ENCODE data around the gene KANK2. TPM values are rescaled to one million over a fixed set of nuclear protein-coding genes. Genes with fewer than 3 reads are reported as not detected.
A peak's percentile ranks its signal among the peaks of the same experiment; 100 is the strongest.
"Not testable (repeated sequence)": the region's sequence is repeated elsewhere in the genome, so short reads cannot be mapped to it uniquely, and the experiment has no call there.

Gene KANK2
- total and polyA plus RNA-seq, 5 experiments from 2014 or later, result 0.23 to 0.36 TPM; not detected in 3

DNA sequence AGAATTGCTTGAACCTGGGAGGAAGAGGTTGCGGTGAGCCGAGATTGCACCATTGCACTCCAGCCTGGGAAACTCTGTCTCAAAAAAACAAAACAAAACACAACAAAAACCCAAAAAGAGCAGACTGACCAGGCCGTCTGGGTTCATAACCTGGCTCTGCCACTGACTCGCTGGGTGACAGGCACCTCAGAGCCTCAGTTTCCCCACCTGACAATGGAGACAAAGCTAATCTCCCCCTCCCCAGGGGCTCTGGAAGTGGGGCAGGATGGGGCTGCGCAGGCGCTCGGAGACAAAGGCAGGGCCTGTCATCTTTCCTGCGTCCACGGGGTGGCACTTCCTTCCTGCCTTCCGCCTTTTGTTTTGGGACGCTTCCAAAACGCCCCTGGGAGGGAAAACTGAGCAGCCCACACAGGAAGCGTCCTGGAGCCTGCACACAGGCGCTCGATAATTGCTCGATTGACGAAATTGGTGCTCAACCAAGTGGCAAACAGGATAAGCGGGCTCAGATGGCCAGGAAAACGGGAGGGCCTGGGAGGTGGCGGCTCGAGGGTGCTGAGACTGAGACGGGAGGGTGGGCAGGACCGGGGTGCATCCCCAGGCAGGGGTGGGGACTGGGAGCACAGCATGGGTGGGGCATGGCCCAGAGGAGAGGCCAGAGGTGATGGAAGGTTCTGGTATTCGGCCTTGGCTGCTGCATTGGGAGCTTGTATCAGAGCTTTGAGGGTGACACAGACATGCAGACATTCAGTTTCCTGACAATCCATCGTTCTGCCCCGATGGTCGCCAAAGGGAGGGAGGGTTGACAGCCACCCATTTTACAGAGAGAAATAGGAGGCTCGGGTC lies 59.6 kb downstream of the KANK2 start:
- peak; percentile 35 to 79 (median 48) for DNase-seq
- peak; percentile 77 to 84 for ATAC-seq
- H3K27ac Mint-ChIP-seq, result peak overlapping the region in 8 of 10 donors; percentile 28 to 86 (median 66)
- peaks cover 2 to 11% (median 10%) of the 10 kb centered on the region in 4 donors for H3K4me1 Mint-ChIP-seq
- H3K9me3 Mint-ChIP-seq, result peaks cover 0 to 1% (median 0%) of the 10 kb centered on the region in 9 donors
- peak overlapping the region; percentile 79 to 90 (median 85) for H3K4me3 Mint-ChIP-seq
- H3K27me3 Mint-ChIP-seq, result peaks cover 0 to 4% (median 0%) of the 10 kb centered on the region in 5 donors
- H3K36me3 Mint-ChIP-seq, result peaks cover 0 to under 1% (median 0%) of the 10 kb centered on the region in 3 donors
- POLR2A ChIA-PET, result interaction anchor here (0.6 to 0.7 kb wide), 3 partner anchors 9 to 16 kb away, joined by 3 to 5 read pairs (median 4); no protein-coding TSS in a partner anchor

GRCh38 chr19:11136400-11137101 lies 60.8 kb downstream of the KANK2 start:
- peak overlapping the region in 3 of 10 donors; percentile 4 to 60 (median 51) for H3K27ac Mint-ChIP-seq
- POLR2A ChIA-PET, result interaction anchor here (0.6 kb wide), 1 partner anchor 7 kb away, joined by 4 read pairs; no protein-coding TSS in a partner anchor
- peaks cover 0 to 4% (median 0%) of the 10 kb centered on the region in 5 donors for H3K27me3 Mint-ChIP-seq
- peaks cover 0 to 10% (median 0%) of the 10 kb centered on the region in 3 donors for H3K36me3 Mint-ChIP-seq
- no peak for DNase-seq
- peak overlapping the region in 4 of 10 donors; percentile 15 to 83 (median 20) for H3K4me3 Mint-ChIP-seq
- H3K9me3 Mint-ChIP-seq, result peaks cover 0 to 1% (median 0%) of the 10 kb centered on the region in 9 donors
- ATAC-seq, result no peak
- H3K4me1 Mint-ChIP-seq, result peaks cover 2 to 11% (median 9%) of the 10 kb centered on the region in 4 donors

- POLR2A ChIA-PET, result interaction anchor here (0.6 kb wide), 1 partner anchor 96 kb away, joined by 3 read pairs; no protein-coding TSS in a partner anchor
- H3K27ac Mint-ChIP-seq, result peak overlapping the region in 2 of 10 donors; percentile 20 to 48
- peaks cover 0 to 6% (median 0%) of the 10 kb centered on the region in 4 donors for H3K4me1 Mint-ChIP-seq
- DNase-seq (no peak), ATAC-seq (no peak)
- peaks cover 0 to 41% (median 2%) of the 10 kb centered on the region in 3 donors for H3K36me3 Mint-ChIP-seq
- H3K9me3 Mint-ChIP-seq, result no peaks in the 10 kb centered on the region
- H3K27me3 Mint-ChIP-seq, result no peaks in the 10 kb centered on the region
- H3K4me3 Mint-ChIP-seq, result no peak overlapping the region
Measured at GRCh38 chr19:11131471-11131870, 65.9 kb downstream of the KANK2 start.

DNA sequence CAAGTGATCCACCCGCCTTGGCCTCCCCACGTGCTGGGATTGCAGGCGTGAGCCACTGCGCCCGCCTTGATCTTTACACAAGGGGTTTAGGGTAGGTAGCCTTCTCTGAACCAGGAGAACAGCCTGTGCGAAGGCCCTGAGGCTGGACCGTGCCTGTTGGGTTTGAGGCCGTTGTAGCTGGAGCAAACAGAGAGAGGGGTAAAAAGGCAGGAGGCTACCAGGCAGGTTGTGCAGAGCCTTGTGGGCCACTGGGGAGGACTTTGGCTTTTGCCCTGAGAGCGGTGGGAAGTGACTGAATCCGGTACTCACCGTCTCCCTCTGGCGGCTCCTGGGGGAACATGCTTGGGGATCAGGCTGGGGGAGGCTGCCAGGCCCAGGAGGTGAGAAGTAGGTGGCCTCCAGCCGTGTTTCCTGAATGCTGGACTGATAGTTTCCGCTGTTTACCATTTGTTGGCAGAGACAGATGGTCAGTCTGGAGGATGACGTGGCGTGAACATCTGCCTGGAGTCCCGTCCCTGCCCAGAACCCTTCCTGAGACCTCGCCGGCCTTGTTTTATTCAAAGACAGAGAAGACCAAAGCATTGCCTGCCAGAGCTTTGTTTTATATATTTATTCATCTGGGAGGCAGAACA lies 66.4 kb downstream of the KANK2 start:
- H3K4me3 Mint-ChIP-seq, result no peak overlapping the region
- peaks cover 0 to 44% (median 2%) of the 10 kb centered on the region in 3 donors for H3K36me3 Mint-ChIP-seq
- POLR2A ChIA-PET, result interaction anchor here (0.6 to 2.1 kb wide), 2 partner anchors 95 kb away, joined by 3 to 5 read pairs; no protein-coding TSS in a partner anchor
- DNase-seq (peak; percentile 44 to 83 (median 66)), ATAC-seq (peak; percentile 69 to 86)
- H3K27me3 Mint-ChIP-seq, result no peaks in the 10 kb centered on the region
- peaks cover 0 to 7% (median 2%) of the 10 kb centered on the region in 4 donors for H3K4me1 Mint-ChIP-seq
- H3K9me3 Mint-ChIP-seq, result no peaks in the 10 kb centered on the region
- H3K27ac Mint-ChIP-seq, result peak overlapping the region in 3 of 10 donors; percentile 27 to 48 (median 36)

- H3K36me3 Mint-ChIP-seq, result peaks cover 0 to 60% (median 4%) of the 10 kb centered on the region in 3 donors
- ATAC-seq (no peak), DNase-seq (no peak)
- peak overlapping the region in 1 of 10 donors; percentile 8 for H3K27ac Mint-ChIP-seq
- peaks cover 0 to 7% (median 2%) of the 10 kb centered on the region in 4 donors for H3K4me1 Mint-ChIP-seq
- H3K9me3 Mint-ChIP-seq, result no peaks in the 10 kb centered on the region
- no peaks in the 10 kb centered on the region for H3K27me3 Mint-ChIP-seq
- no peak overlapping the region for H3K4me3 Mint-ChIP-seq
- POLR2A ChIA-PET, result no interaction called here
Measured at GRCh38 chr19:11127905-11128304, 69.4 kb downstream of the KANK2 start.

GRCh38 chr19:11125994-11126685 lies 71.2 kb downstream of the KANK2 start:
- Mint-ChIP-seq H3K4me3 (no peak overlapping the region), H3K36me3 (peaks cover 0 to 54% (median 2%) of the 10 kb centered on the region in 3 donors), H3K27ac (peak overlapping the region in 3 of 10 donors; percentile 16 to 43 (median 29)), H3K4me1 (peaks cover 0 to 5% (median 2%) of the 10 kb centered on the region in 4 donors), H3K27me3 (no peaks in the 10 kb centered on the region), H3K9me3 (no peaks in the 10 kb centered on the region)
- DNase-seq (peak; percentile 45 to 87 (median 68)), ATAC-seq (peak; percentile 78 to 88)
- POLR2A ChIA-PET, result interaction anchor here (1.0 to 1.2 kb wide), 2 partner anchors 33 to 90 kb away, joined by 3 to 4 read pairs; no protein-coding TSS in a partner anchor

DNA sequence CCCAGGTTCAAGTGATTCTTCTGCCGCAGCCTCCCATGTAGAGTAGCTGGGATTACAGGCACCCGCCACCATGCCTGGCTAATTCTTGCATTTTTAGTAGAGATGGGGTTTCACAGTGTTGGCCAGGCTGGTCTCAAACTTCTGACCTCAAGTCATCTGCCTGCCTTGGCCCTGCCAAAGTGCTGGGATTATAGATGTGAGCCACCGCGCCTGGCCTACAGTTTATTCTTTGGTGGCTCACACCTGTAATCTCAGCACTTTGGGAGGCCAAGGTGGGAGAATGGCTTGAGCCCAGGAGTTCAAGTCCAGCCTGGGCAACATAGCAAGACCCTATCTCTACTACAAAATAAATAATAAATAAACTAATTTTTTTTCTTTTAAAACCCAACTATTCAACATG lies 73.2 kb downstream of the KANK2 start:
- Mint-ChIP-seq H3K27ac (peak overlapping the region in 1 of 10 donors; percentile 40), H3K36me3 (peaks cover 0 to 58% (median 11%) of the 10 kb centered on the region in 3 donors)
- ATAC-seq, H3K9me3 Mint-ChIP-seq, H3K27me3 Mint-ChIP-seq, H3K4me1 Mint-ChIP-seq, POLR2A ChIA-PET, H3K4me3 Mint-ChIP-seq, DNase-seq: not testable (repeated sequence)

- DNase-seq (no peak), ATAC-seq (no peak)
- Mint-ChIP-seq H3K4me1 (peaks cover 0 to 4% (median under 1%) of the 10 kb centered on the region in 4 donors), H3K4me3 (no peak overlapping the region), H3K27me3 (no peaks in the 10 kb centered on the region), H3K36me3 (peaks cover 0 to 64% (median 14%) of the 10 kb centered on the region in 3 donors), H3K27ac (no peak overlapping the region), H3K9me3 (no peaks in the 10 kb centered on the region)
- POLR2A ChIA-PET, result no interaction called here
Measured at GRCh38 chr19:11123114-11123513, 74.2 kb downstream of the KANK2 start.

GRCh38 chr19:11121963-11122362 lies 75.4 kb downstream of the KANK2 start:
- H3K36me3 Mint-ChIP-seq, result peaks cover 0 to 69% (median 15%) of the 10 kb centered on the region in 3 donors
- not testable (repeated sequence) for H3K9me3 Mint-ChIP-seq, H3K4me1 Mint-ChIP-seq, H3K4me3 Mint-ChIP-seq, ATAC-seq, H3K27ac Mint-ChIP-seq, H3K27me3 Mint-ChIP-seq, DNase-seq
- POLR2A ChIA-PET, result interaction anchor here (0.6 to 0.7 kb wide), 2 partner anchors 12 to 25 kb away, joined by 3 to 5 read pairs; no protein-coding TSS in a partner anchor

DNA sequence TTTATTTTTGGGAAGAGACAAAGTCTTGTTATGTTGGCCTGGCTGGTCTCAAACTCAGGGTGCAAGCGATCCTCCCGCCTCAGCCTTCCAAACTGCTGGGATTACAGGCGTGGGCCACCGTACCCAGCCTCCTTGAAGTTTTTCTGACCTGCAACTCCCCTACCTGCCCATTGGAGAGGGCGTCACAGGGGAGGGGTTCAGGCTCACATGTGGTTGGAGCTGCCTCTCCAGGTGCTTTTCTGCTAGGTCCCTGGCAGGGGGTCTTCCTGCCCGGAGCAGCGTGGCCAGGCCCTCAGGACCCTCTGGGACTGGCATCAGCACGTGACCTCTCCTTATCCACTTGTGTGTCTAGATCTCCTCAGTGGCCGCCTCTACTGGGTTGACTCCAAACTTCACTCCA lies 80.8 kb downstream of the KANK2 start:
- DNase-seq (no peak), ATAC-seq (no peak)
- POLR2A ChIA-PET, result no interaction called here
- Mint-ChIP-seq H3K9me3 (no peaks in the 10 kb centered on the region), H3K27me3 (no peaks in the 10 kb centered on the region), H3K4me1 (no peaks in the 10 kb centered on the region), H3K27ac (no peak overlapping the region), H3K36me3 (peaks cover 0 to 88% (median 21%) of the 10 kb centered on the region in 3 donors), H3K4me3 (no peak overlapping the region)

- DNase-seq (no peak), ATAC-seq (no peak)
- Mint-ChIP-seq H3K36me3 (peaks cover 0 to 89% (median 22%) of the 10 kb centered on the region in 3 donors), H3K9me3 (no peaks in the 10 kb centered on the region), H3K27ac (no peak overlapping the region), H3K4me1 (no peaks in the 10 kb centered on the region), H3K27me3 (no peaks in the 10 kb centered on the region), H3K4me3 (no peak overlapping the region)
- POLR2A ChIA-PET, result no interaction called here
Measured at GRCh38 chr19:11115895-11116446, 81.4 kb downstream of the KANK2 start.
